Measurements from ENCODE around the gene ZBTB1.

ZBTB1 gene

DNA sequence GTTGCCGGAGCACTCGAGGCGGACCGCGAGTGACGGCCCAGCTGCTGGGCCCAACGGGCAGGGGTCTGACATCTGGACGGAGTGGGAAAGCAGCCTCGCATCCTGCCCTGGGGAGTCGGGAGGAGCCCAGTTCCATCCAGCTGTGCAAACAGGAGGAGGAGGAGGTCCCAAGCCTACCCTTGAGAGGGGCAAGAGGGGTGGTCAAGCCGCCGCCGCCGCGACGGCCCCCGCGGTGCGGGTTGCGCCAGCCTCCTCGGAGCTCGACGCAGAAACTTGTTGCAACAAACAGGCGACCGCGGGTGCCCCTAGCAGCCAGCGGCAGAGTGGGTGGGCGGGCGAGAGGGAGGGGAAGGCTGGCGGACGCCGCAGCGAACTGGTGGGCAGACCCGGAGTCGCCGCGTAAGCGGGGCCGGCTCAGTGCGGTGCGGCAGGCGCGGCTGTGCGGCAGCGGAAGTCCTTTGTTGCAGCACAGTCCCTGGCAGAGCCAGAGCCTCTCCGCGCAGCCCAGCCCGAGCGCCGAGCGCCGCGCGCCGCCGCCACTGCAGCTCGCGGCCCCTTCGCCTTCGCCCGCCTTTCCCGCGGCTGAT is at the start of gene ZBTB1:
Gene ZBTB1 (plus strand): TSS at position 461 of the 587 bp plus-strand sequence. CDS start 16,735 bp downstream, outside the sequence.
- peak; percentile 41 to 45 for ATAC-seq

DNA sequence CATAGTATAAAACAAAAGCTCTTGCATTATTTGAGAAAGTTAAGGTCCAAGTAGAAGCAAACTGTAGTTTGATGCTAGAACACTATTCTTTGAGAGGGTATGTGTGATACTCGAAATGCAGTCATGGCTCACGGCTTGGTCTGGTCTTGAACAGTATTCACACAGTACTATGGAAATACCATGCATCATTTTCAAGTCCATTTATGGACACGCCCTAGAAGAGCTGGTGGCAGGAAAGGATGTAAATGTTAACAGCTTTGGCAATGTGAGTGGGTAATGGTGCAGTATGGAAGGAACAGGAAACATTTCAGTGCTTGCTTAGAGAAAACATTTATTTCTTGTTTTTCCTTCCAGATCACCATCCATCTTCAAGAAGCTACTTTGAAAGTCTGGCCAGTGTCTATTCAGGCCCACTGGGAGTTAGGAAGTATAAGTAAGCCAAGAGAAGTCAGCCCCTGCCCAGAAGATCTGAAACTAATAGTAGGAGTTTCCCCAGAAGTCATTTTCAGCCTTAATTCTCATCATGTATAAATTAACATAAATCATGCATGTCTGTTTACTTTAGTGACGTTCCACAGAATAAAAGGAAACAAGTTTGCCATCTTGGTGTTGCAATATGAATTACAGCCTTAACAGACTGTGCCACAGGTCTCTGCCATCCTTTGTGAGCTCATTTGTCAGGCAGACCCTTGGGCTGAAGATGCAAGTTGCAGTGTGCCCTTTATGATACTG is 45.0 kb upstream of the ZBTB1 start:
- peak in 1 of 2 donors; percentile 25 for ATAC-seq

DNA sequence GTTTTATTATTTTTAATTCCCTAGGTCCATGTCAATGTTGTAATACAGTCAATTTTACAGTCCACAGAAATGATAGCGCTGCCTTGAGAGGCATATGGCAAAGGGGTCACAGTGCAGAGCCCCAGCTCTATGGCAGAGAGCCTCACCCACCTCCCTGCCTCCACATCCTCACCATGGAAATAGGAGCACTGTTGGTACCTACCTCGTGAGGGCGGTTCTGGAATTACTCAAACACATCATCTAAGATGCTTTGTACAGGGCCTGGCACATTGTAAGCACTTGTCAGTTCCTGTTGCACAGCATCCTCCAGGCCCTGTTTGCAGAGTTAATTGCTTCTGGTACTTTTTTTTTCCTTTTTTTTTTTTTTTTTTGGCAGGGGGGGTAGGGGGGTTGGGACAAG is 43.3 kb upstream of the ZBTB1 start:
- ATAC-seq: no peak

GRCh38 chr14:64463195-64463594 is 41.4 kb upstream of the ZBTB1 start:
- ATAC-seq: no peak

DNA sequence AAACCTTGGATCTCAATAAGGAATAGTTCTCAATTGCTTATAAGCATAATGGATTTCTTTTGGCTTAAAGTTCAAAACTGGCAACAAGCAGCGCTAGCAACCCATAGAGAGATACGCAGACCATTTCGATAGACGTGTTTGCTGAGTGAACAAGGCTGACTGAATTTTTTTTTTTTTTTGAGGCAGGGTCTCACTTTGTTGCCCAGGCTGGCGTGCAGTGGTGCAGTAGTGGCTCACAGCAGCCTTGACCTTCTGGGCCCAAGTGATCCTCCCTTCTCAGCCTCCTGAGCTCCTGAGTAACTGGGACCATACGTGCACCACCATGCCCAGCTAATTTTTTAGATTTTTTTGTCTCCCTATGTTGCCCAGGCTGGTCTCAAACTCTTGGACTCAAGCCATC is 40.7 kb upstream of the ZBTB1 start:
- no peak for ATAC-seq

DNA sequence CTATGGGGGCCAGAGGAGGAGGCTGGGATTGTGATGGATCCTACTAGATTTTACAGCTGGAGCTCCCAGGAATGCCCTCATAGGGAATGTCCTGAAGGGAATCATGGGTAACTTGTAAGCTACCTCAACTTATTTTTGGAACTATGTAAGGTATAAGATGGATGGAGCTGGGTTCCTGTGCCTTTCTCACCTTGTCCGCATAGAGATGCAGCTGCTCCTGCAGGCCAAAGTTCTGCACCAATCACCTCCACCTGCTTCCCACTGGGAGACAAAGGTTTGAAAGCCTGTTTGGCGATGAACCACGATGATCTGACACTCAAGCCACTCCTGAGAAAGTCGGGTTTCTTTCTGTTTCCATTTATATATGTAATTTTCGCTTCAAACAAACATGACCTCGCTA is 39.9 kb upstream of the ZBTB1 start:
- peak; percentile 5 to 8 for ATAC-seq

DNA sequence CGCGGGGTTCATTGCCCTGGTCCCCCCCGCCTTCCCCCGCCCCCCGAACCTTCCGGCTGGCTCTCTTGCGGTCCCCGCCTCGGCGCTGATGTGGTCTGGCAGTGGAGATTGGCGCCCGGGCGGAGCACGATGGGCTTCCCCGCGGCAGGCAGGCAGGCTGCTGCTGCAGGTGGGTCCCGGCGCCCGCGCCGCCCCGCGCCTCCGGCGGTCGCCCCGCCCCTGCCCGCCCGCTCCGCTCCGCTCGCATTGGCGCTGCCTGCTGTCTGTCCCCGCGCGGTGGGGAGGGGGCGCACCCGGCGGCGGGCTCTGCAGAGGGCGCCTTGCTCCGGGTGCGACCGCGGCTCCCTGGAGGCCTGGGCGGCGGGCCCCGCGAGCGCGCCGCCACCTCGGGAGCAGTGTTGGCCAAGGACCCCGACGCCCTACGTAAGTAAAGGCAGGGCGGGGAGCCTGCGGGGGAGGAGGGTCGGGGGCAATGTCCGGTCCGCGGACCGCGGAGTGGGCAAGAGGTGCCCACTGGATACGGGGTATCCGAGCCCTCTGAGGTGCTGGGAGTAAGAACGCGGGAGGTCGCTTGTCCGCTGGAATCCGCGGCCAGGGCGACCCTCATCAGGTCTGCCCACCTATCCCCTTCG is 39.3 kb upstream of the ZBTB1 start, which contains the start of gene AKAP5:
Gene AKAP5 (plus strand): TSS at position 309 of the 632 bp plus-strand sequence. CDS start 2,896 bp downstream, outside the sequence.
- peak; percentile 79 to 83 for ATAC-seq

GRCh38 chr14:64465831-64466554 is 38.6 kb upstream of the ZBTB1 start:
- no peak for ATAC-seq

DNA sequence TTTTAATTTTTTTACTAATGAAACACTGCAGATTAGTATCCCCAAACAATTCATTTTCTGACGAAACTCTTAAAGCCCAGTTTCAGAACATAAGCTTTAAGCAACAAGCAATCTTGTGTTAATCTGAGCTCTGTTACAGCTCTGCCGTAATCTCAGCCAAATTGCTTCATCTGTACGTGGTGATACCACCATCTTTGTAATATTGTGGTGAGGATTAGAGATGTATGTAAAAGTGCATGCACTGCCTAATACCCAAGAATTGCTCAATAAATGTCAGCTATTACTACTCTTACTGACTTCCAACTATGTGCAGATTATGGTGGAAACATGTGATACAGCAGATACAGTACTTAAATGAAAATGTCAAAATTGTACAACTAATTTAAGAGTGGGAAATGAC is 37.5 kb upstream of the ZBTB1 start:
- ATAC-seq: peak; percentile 19 to 24

GRCh38 chr14:64467566-64467965 is 37.0 kb upstream of the ZBTB1 start:
- ATAC-seq: peak in 1 of 2 donors; percentile 22

- ATAC-seq: no peak
These were observed 36.1 kb upstream of the ZBTB1 start for GRCh38 chr14:64468451-64468850.

- ATAC-seq: peak; percentile 77 to 79
These were observed 30.5 kb upstream of the ZBTB1 start for GRCh38 chr14:64474041-64474440.

GRCh38 chr14:64474698-64475097 is 29.9 kb upstream of the ZBTB1 start:
- peak in 1 of 2 donors; percentile 52 for ATAC-seq

DNA sequence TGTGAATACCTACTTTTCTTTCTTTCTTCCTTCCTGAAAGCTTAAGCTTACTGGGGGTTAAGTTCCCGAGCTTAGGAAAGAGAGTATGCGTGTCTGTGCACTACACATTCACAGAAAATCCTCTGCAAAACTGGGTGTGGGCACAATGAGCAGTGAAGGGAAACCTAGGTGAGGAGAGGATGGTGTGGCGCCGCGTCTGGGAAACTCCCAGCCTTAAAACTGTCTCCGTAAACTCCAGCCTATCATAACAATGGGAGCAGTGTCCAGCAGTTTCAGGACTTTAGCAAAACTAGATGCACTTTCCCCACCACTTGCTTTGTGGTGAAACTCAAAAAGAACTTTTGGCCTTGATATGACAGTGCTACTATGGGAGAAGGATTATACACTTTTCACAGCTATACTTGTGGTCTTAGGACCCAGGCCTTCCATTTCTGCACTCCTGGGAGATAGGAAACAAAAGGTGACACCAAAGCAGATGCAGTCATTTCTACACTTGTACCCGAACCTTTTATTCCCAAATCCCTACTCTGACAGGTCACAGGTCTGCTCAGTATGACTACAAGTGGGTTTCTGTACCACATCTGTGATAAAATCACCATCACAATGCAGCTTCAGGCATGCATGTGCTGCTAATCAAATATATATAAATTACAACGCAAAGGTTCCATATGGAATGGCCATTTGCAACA is 28.8 kb upstream of the ZBTB1 start:
- ATAC-seq: no peak

GRCh38 chr14:64476438-64476837 is 28.1 kb upstream of the ZBTB1 start:
- no peak for ATAC-seq

GRCh38 chr14:64478634-64479250 is 25.8 kb upstream of the ZBTB1 start:
- ATAC-seq: no peak

- no peak for ATAC-seq
These were observed 15.9 kb upstream of the ZBTB1 start for GRCh38 chr14:64488590-64489099.

DNA sequence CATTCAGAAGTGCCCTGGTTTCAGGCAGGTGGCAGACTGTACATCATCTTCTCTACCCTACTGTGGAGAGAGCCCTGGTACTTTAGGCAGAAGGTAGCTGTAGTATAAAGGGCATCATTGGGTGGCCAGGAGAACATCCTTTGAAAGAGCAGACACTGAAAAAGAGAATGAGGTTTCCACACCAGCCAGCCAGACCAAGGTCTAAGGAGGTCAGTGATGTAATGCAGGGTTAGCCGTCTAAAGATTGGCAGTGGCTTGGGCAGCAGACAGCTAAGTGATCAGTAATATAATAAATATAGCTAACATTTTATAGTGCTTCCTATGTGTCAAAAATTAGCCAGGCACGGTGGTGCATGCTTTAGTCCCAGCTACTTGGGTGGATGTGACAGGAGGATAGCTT is 12.9 kb upstream of the ZBTB1 start:
- no peak for ATAC-seq

GRCh38 chr14:64493455-64493854 is 11.1 kb upstream of the ZBTB1 start:
- no peak for ATAC-seq

DNA sequence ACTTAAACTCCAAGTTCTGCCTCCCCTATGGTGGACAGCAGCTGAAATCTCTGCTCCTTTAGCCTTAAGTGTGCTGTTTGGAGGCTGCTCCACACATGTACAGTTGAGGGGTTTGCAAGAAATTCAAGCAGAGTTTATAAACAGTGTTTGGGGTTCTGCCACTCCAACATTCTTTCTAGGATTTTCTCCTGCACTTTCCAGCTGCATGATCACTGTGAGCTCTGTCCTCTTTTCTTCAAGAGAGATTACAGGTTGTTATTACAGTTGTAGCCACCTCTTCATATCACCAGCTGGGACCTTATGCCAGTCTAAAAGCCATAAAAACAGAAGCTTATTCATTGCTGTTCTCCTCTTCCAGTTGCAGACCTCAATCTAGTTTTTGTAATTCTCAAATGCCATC is 9.3 kb upstream of the ZBTB1 start:
- no peak for ATAC-seq

DNA sequence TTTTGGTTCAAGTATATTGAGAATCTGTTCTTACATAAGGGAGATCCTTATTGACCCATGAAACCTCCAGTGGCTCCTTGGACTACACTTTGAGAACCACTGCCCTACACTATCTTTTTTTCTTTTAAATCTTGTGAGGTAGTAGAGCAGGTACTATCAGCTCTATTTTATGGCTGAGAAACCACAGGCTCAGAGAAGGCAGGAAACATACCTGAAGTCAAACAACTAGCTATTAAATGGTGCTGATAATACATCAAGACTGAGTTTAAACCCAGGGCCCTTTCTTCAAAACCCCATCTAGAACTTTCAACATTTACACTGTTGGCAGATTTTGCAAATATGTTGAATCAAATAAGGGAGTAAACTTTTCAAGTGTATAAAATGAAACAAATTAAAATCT is 7.8 kb upstream of the ZBTB1 start:
- no peak for ATAC-seq

GRCh38 chr14:64500088-64500487 is 4.5 kb upstream of the ZBTB1 start:
- no peak for ATAC-seq

All from activated CD4-positive, CD25-positive, alpha-beta regulatory T cell treated with anti-CD3 and anti-CD28 coated beads, Interleukin-2, amount 50 U/mL, for 24 hours (primary cell).